Measurements from ENCODE around the gene AKR1B1. TPM values are rescaled to one million over a fixed set of nuclear protein-coding genes. Genes with fewer than 3 reads are reported as not detected.

AKR1B1 gene
- total and polyA plus RNA-seq, 2 donors (not counting 3 experiments of a cell fraction or from before 2014, with no cell fraction given): 159 to 193 TPM

DNA sequence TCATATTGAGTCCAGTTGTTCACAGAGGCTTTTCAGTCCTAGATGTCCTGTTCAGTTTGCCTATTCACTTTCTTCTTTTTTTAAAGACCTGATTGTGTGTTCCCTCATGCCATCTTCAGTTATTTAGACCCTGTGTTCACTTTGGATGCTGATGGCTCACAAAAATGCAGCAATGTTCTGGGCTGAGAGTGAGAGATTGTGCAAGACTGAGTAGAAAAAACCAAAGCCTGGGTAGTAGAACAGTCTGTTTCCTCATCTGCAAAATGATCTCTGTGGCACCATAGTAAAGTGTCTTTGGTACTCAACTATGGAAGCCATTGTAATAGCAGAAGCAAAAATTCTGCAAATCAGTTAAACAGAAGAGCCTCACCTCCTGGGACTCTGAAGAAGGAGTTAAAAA lies 43.2 kb downstream of the AKR1B1 start:
- Histone ChIP-seq H3K27me3 (ENCODE audit: control insufficient read depth in 2 of 2, insufficient read depth in 2 of 2, low read length in 2 of 2) (peaks cover 0 to 1% of the 10 kb centered on the region in 2 experiments), H3K9me3 (replicated peaks; ENCODE audit: control insufficient read depth, insufficient read depth, low read length) (no peaks in the 10 kb centered on the region), H2AFZ (ENCODE audit: low read depth, low read length) (no peak overlapping the region), H3K9me1 (replicated peaks; ENCODE audit: control insufficient read depth, extremely low read depth, insufficient read depth, low read length) (no peaks in the 10 kb centered on the region), H4K20me1 (replicated peaks; ENCODE audit: control insufficient read depth, extremely low read depth, insufficient read depth, low read length) (no peaks in the 10 kb centered on the region), H3K36me3 (ENCODE audit: control insufficient read depth in 2 of 2, extremely low read depth in 1 of 2, insufficient read depth in 2 of 2, low read length in 2 of 2) (no peaks in the 10 kb centered on the region), H3K4me1 (ENCODE audit: control insufficient read depth, extremely low read depth, insufficient read depth, low read length) (no peaks in the 10 kb centered on the region), H3K4me3 (replicated peaks in 1 of 3; ENCODE audit: insufficient read depth in 1 of 3, low read depth in 1 of 3, low read length in 3 of 3) (no peak overlapping the region), H3K9ac (replicated peaks; ENCODE audit: extremely low read depth, insufficient read depth, low read length) (no peak overlapping the region), H3K4me2 (ENCODE audit: insufficient read depth, low read length) (no peak overlapping the region), H3K79me2 (ENCODE audit: control insufficient read depth, insufficient read depth, low read length) (no peaks in the 10 kb centered on the region), H3K27ac (ENCODE audit: insufficient read depth, low read depth, low read length) (no peak overlapping the region)
- FAIRE-seq (no peak), DNase-seq (ENCODE audit: low read depth, low spot score) (no peak)
- TF ChIP-seq POLR2A (IDR thresholded peaks at IDR 0.05; ENCODE audit: low read depth, low read length) (no peak), GATA2 (IDR thresholded peaks at IDR 0.05; ENCODE audit: insufficient read depth, insufficient read length, low read depth, low read length) (no peak), POLR2AphosphoS5 (IDR thresholded peaks at IDR 0.05; ENCODE audit: insufficient read depth, low read depth, low read length) (no peak), MYC (IDR thresholded peaks at IDR 0.05; ENCODE audit: low read depth, low read length) (no peak), JUN (IDR thresholded peaks at IDR 0.05; ENCODE audit: borderline replicate concordance, insufficient read depth, insufficient read length, low read depth) (no peak), FOS (IDR thresholded peaks at IDR 0.05; ENCODE audit: borderline replicate concordance, insufficient read depth, low read length) (no peak), EZH2 (IDR thresholded peaks at IDR 0.05; ENCODE audit: borderline replicate concordance, low read depth, low read length, severe bottlenecking) (no peak)
- TF ChIP-seq, protein P1, sequence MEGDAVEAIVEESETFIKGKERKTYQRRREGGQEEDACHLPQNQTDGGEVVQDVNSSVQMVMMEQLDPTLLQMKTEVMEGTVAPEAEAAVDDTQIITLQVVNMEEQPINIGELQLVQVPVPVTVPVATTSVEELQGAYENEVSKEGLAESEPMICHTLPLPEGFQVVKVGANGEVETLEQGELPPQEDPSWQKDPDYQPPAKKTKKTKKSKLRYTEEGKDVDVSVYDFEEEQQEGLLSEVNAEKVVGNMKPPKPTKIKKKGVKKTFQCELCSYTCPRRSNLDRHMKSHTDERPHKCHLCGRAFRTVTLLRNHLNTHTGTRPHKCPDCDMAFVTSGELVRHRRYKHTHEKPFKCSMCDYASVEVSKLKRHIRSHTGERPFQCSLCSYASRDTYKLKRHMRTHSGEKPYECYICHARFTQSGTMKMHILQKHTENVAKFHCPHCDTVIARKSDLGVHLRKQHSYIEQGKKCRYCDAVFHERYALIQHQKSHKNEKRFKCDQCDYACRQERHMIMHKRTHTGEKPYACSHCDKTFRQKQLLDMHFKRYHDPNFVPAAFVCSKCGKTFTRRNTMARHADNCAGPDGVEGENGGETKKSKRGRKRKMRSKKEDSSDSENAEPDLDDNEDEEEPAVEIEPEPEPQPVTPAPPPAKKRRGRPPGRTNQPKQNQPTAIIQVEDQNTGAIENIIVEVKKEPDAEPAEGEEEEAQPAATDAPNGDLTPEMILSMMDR (IDR thresholded peaks at IDR 0.05; ENCODE audit: extremely low read depth in 1 of 2, insufficient read depth in 1 of 2, low read depth in 1 of 2, low read length in 2 of 2): no peak
- TF ChIP-seq, protein P2, sequence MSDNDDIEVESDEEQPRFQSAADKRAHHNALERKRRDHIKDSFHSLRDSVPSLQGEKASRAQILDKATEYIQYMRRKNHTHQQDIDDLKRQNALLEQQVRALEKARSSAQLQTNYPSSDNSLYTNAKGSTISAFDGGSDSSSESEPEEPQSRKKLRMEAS (IDR thresholded peaks at IDR 0.05; ENCODE audit: insufficient read depth, insufficient read length): no peak
- dilution Hi-C loops (cut with MboI; ENCODE audit: extremely low pct_ligation_motif_present, low sequenced_read_pairs) (no loop called here), intact Hi-C loops (cut with micrococcal nuclease) (no loop called here)
- ChIA-PET CTCF (interaction anchor here (1.4 kb wide), 1 partner anchor 274 kb away, joined by 3 read pairs; no protein-coding TSS in a partner anchor), POLR2A (no interaction called here)
- no TSS peak for BruUV-seq (replicated peaks)

Data from endothelial cell of umbilical vein (primary cell).